HG03571 (cell line): ENCODE data around the gene HIRIP3.
A peak's percentile ranks its signal among the peaks of the same experiment; 100 is the strongest.

Experiments
- ATAC-seq: cut with Tn5 transposase; IDR thresholded peaks from one replicate; pipeline ENCODE4 v1.9.1; 2021; ENCODE audit not compliant: unreplicated experiment

The HIRIP3 gene

GRCh38 chr16:29999605-30000004 lies 4.2 kb upstream of the HIRIP3 start:
- no peak for ATAC-seq

GRCh38 chr16:29996766-29997250 lies 1.4 kb upstream of the HIRIP3 start:
- ATAC-seq, result no peak

GRCh38 chr16:29995911-29996765 lies 721 bp upstream of the HIRIP3 start, which contains the start of gene INO80E:
Gene INO80E (plus strand): TSS chr16:29996241. CDS start chr16:29996311, 70 bp downstream.
- peak; percentile 78 for ATAC-seq

- ATAC-seq, result no peak
Measured at GRCh38 chr16:29994600-29995323, 655 bp downstream of the HIRIP3 start.

GRCh38 chr16:29993903-29994599 lies 1.4 kb downstream of the HIRIP3 start:
- ATAC-seq, result no peak

GRCh38 chr16:29993191-29993902 lies 2.1 kb downstream of the HIRIP3 start:
- no peak for ATAC-seq

- no peak for ATAC-seq
Measured at GRCh38 chr16:29992344-29992967, 3.0 kb downstream of the HIRIP3 start.

- no peak for ATAC-seq
Measured at GRCh38 chr16:29991571-29991904, 3.9 kb downstream of the HIRIP3 start.

GRCh38 chr16:29990883-29991570 lies 4.4 kb downstream of the HIRIP3 start:
- no peak for ATAC-seq

- ATAC-seq, result no peak
Measured at GRCh38 chr16:29990034-29990433, 5.4 kb downstream of the HIRIP3 start.

- ATAC-seq, result no peak
Measured at GRCh38 chr16:29989111-29989858, 6.1 kb downstream of the HIRIP3 start.

GRCh38 chr16:29988346-29989075 lies 6.9 kb downstream of the HIRIP3 start:
- no peak for ATAC-seq

- no peak for ATAC-seq
Measured at GRCh38 chr16:29987371-29988085, 7.9 kb downstream of the HIRIP3 start.

- ATAC-seq, result no peak
Measured at GRCh38 chr16:29986931-29987330, 8.5 kb downstream of the HIRIP3 start.

GRCh38 chr16:29986231-29986630 lies 9.2 kb downstream of the HIRIP3 start:
- ATAC-seq, result no peak

GRCh38 chr16:29985271-29985811 lies 10.1 kb downstream of the HIRIP3 start:
- ATAC-seq, result no peak

- ATAC-seq, result no peak
Measured at GRCh38 chr16:29984764-29985147, 10.7 kb downstream of the HIRIP3 start.
